H1 (cell line): Measurements from ENCODE around the gene GOLGA1. TPM values are rescaled to one million over a fixed set of nuclear protein-coding genes. Genes with fewer than 3 reads are reported as not detected.
A peak's percentile ranks its signal among the peaks of the same experiment; 100 is the strongest.

Experiments
- CHD1 ChIP-seq: IDR thresholded peaks from 2 replicates; pipeline ENCODE4 v1.6.1; 2012; ENCODE audit warnings: low read depth, low read length, improper control_type of control experiment
- CHD2 ChIP-seq: IDR thresholded peaks from 2 replicates; pipeline ENCODE4 v1.6.1; 2012; ENCODE audit warnings: low read length, improper control_type of control experiment
- CHD7 ChIP-seq: fragments of 300-600 bp; sonication (generic); IDR thresholded peaks from 2 replicates; pipeline ENCODE4 v1.7.1; 2012; ENCODE audit warnings: low read length, moderate library complexity, mild to moderate bottlenecking, inconsistent platforms; ENCODE audit not compliant: insufficient replicate concordance
- FOSL1 ChIP-seq: IDR thresholded peaks from 2 replicates; pipeline ENCODE4 v1.6.1; 2011; ENCODE audit warnings: mild to moderate bottlenecking, low read depth, low read length, moderate library complexity; ENCODE audit not compliant: insufficient read depth
- JUN ChIP-seq: IDR thresholded peaks from 2 replicates; pipeline ENCODE4 v1.6.1; 2011; ENCODE audit warnings: low read depth, mild to moderate bottlenecking, improper control_type of control experiment, low read length
- KDM5A ChIP-seq: fragments of 200-600 bp; IDR thresholded peaks from 2 replicates; pipeline ENCODE4 v1.7.1; 2012; ENCODE audit warnings: mild to moderate bottlenecking, low read length, inconsistent platforms, mixed read lengths
- MAX ChIP-seq: IDR thresholded peaks from 2 replicates; pipeline ENCODE4 v1.6.1; 2012; ENCODE audit warnings: inconsistent platforms
- RXRA ChIP-seq: IDR thresholded peaks from 2 replicates; pipeline ENCODE4 v1.6.1; 2011; ENCODE audit warnings: low read depth, mild to moderate bottlenecking, low read length, moderate library complexity; ENCODE audit not compliant: insufficient read depth
- TBP ChIP-seq: IDR thresholded peaks from 2 replicates; pipeline ENCODE4 v1.6.1; 2011; ENCODE audit warnings: low read depth, low read length, improper control_type of control experiment
- polyA plus RNA-seq, 7 experiments: library from polyadenylated mRNA; depleted of rRNA in 3 of 7; stranded (reverse) in 5 of 7; unstranded in 2 of 7; fragments of >200 nt in 5 of 7; fragments of 200-250 nt in 2 of 7; gene quantifications; 1 replicate in 5 of 7; 2 replicates in 1 of 7; 4 replicates in 1 of 7; pipeline versions ENCODE4 v1.2.1 to v1.2.3, GENCODE V29; 2011 to 2013; ENCODE audit warnings: missing spikeins in 2 of 7, mixed read lengths in 2 of 7
- total RNA-seq: library from RNA; stranded (reverse); fragmentation: NEBNext Ultra II Directional; extraction: Animal tissue kit (Norgen Biotek cat#: 25700); gene quantifications from 2 replicates; pipeline ENCODE4 v1.2.1, GENCODE V29; 2021

The GOLGA1 gene
- total and polyA plus RNA-seq, 2 of the 8 experiments (the other 6 are each of a cell fraction or from before 2014, with no cell fraction given), result 4.8 to 6.5 TPM

- TF ChIP-seq CHD2, result no peak
- TF ChIP-seq CHD1, result no peak
- no peak for TF ChIP-seq RXRA
- peak; percentile 91 for TF ChIP-seq MAX
- TF ChIP-seq TBP, result peak; percentile 63; the same call in 1 of the 2 replicates
- no peak for TF ChIP-seq FOSL1
- no peak for TF ChIP-seq JUN
- TF ChIP-seq CHD7, result no peak
- peak; percentile 15; the same call in 1 of the 2 replicates for TF ChIP-seq KDM5A
These were observed 72.1 kb downstream of the GOLGA1 start (continued) for GRCh38 chr9:124868511-124869465.
